ENCODE measurements around the gene PRSS36.
"Not testable (repeated sequence)": the region's sequence is repeated elsewhere in the genome, so short reads cannot be mapped to it uniquely, and the experiment has no call there.

The PRSS36 gene

GRCh38 chr16:31143011-31143693 is 6.7 kb downstream of the PRSS36 start:
- Histone ChIP-seq H3K4me3 (IDR thresholded peaks at IDR 0.05; ENCODE audit: insufficient read depth, low read depth, low read length) (no peak overlapping the region), H3K27me3 (ENCODE audit: insufficient read depth, low read depth) (no peaks in the 10 kb centered on the region; the same call in 1 of the 2 replicates), H3K4me2 (peak overlapping the region; percentile 77), H3K9ac (peak overlapping the region; percentile 58; the same call in 1 of the 2 replicates), H3K27ac (no peak overlapping the region), H3K79me2 (ENCODE audit: insufficient read depth, low read depth) (no peaks in the 10 kb centered on the region), H2AFZ (ENCODE audit: low read depth) (peak overlapping the region; percentile 98), H3K4me1 (ENCODE audit: low read depth, poor library complexity, severe bottlenecking) (peaks cover 19% of the 10 kb centered on the region), H3K36me3 (ENCODE audit: insufficient read depth) (no peaks in the 10 kb centered on the region), H4K20me1 (ENCODE audit: insufficient read depth) (no peaks in the 10 kb centered on the region)
- no peak for TF ChIP-seq CTCF (conservative IDR thresholded peaks at IDR 0.05; ENCODE audit: low read depth, low read length)

- Histone ChIP-seq H3K27ac (peak overlapping the region; percentile 35), H3K4me2 (peak overlapping the region; percentile 85), H3K79me2 (ENCODE audit: insufficient read depth, low read depth) (no peaks in the 10 kb centered on the region), H2AFZ (ENCODE audit: low read depth) (peak overlapping the region; percentile 98), H3K9ac (peak overlapping the region; percentile 58; the same call in 1 of the 2 replicates), H3K27me3 (ENCODE audit: insufficient read depth, low read depth) (no peaks in the 10 kb centered on the region; the same call in 1 of the 2 replicates), H3K36me3 (ENCODE audit: insufficient read depth) (no peaks in the 10 kb centered on the region), H3K4me3 (IDR thresholded peaks at IDR 0.05; ENCODE audit: insufficient read depth, low read depth, low read length) (no peak overlapping the region), H4K20me1 (ENCODE audit: insufficient read depth) (no peaks in the 10 kb centered on the region), H3K4me1 (ENCODE audit: low read depth, poor library complexity, severe bottlenecking) (peaks cover 19% of the 10 kb centered on the region)
- TF ChIP-seq CTCF (conservative IDR thresholded peaks at IDR 0.05; ENCODE audit: low read depth, low read length), result peak; percentile 88
Observed at GRCh38 chr16:31142109-31143010, 7.5 kb downstream of the PRSS36 start.

- peak overlapping the region; percentile 35; the same call in 1 of the 2 replicates for H3K27ac ChIP-seq
- peaks cover 19% of the 10 kb centered on the region for H3K4me1 ChIP-seq (ENCODE audit: low read depth, poor library complexity, severe bottlenecking)
- H3K36me3 ChIP-seq (ENCODE audit: insufficient read depth), result no peaks in the 10 kb centered on the region
- H3K4me3 ChIP-seq (IDR thresholded peaks at IDR 0.05; ENCODE audit: insufficient read depth, low read depth, low read length), result no peak overlapping the region
- TF ChIP-seq CTCF (conservative IDR thresholded peaks at IDR 0.05; ENCODE audit: low read depth, low read length), result no peak
- no peaks in the 10 kb centered on the region for H3K79me2 ChIP-seq (ENCODE audit: insufficient read depth, low read depth)
- no peaks in the 10 kb centered on the region; the same call in 1 of the 2 replicates for H3K27me3 ChIP-seq (ENCODE audit: insufficient read depth, low read depth)
- H4K20me1 ChIP-seq (ENCODE audit: insufficient read depth), result no peaks in the 10 kb centered on the region
- peak overlapping the region; percentile 85 for H3K4me2 ChIP-seq
- H2AFZ ChIP-seq (ENCODE audit: low read depth), result peak overlapping the region; percentile 77
- peak overlapping the region; percentile 37; the same call in 1 of the 2 replicates for H3K9ac ChIP-seq
Observed at GRCh38 chr16:31141489-31142108, 8.3 kb downstream of the PRSS36 start.

- H4K20me1 ChIP-seq (ENCODE audit: insufficient read depth); H3K79me2 ChIP-seq (ENCODE audit: insufficient read depth, low read depth); H3K27me3 ChIP-seq (ENCODE audit: insufficient read depth, low read depth); H3K4me3 ChIP-seq (IDR thresholded peaks at IDR 0.05; ENCODE audit: insufficient read depth, low read depth, low read length); H3K36me3 ChIP-seq (ENCODE audit: insufficient read depth); H3K9ac ChIP-seq: not testable (repeated sequence)
- Histone ChIP-seq H3K4me1 (ENCODE audit: low read depth, poor library complexity, severe bottlenecking) (peaks cover 19% of the 10 kb centered on the region), H3K27ac (peak overlapping the region; percentile 35; the same call in 1 of the 2 replicates), H2AFZ (ENCODE audit: low read depth) (peak overlapping the region; percentile 77; the same call in 1 of the 2 replicates), H3K4me2 (peak overlapping the region; percentile 85; the same call in 1 of the 2 replicates)
Observed at GRCh38 chr16:31141071-31141469, 8.8 kb downstream of the PRSS36 start.
